Measurements from ENCODE around the gene CACNA1I. TPM values are rescaled to one million over a fixed set of nuclear protein-coding genes. Genes with fewer than 3 reads are reported as not detected.

The CACNA1I gene
- total RNA-seq, 3 donors from 2014 or later (not counting 1 experiment from before 2014, with no cell fraction given): 0.05 to 0.83 (median 0.72) TPM

DNA sequence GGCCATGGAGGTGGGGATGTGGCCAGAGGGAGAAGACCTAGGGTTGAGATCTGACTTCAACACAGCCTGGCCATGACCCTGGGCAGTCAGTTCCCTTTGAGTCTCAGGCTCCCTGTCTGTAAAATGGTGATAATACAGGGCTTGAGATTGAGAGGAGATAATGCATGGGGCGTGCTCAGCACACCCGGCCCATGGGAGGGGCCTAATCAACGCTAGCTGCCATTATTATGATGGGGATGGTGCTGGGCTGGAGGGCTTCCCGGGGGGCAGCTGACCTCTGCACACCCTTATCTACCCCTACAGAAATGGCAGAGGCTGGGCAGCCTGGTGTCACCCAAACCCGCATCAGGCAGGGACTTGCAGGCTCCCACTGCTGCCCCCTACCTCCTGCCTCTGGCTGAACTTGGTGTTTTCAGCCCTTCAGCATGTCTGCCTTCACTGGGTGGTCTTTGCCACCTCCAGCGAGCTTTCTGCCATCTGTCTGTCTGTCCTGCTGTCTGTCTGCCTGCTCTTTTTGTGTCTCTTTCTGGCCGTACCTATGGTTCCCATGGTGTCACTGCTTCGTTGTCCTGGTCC lies 84.5 kb downstream of the CACNA1I start:
- H3K27ac Mint-ChIP-seq: no peak overlapping the region
- H3K9me3 Mint-ChIP-seq: no peaks in the 10 kb centered on the region
- Histone ChIP-seq H3K4me1 (ENCODE audit: control insufficient read depth, insufficient read depth, low read length) (no peaks in the 10 kb centered on the region), H3K9me3 (ENCODE audit: control insufficient read depth, insufficient read depth, low read length) (no peaks in the 10 kb centered on the region), H3K4me3 (ENCODE audit: low read length) (no peak overlapping the region), H3K36me3 (ENCODE audit: control insufficient read depth, insufficient read depth, low read length) (no peaks in the 10 kb centered on the region), H3K27ac (ENCODE audit: low read length) (no peak overlapping the region), H3K27me3 (ENCODE audit: control insufficient read depth, insufficient read depth, low read length) (peaks cover under 1% of the 10 kb centered on the region)
- H3K36me3 Mint-ChIP-seq: no peaks in the 10 kb centered on the region
- WGBS (ENCODE audit: insufficient coverage): 67% methylated on average over 8 of the region's 8 CpGs
- ATAC-seq (no peak), DNase-seq (no peak)
- peaks cover 0 to 7% of the 10 kb centered on the region in 2 donors for H3K4me1 Mint-ChIP-seq
- H3K4me3 Mint-ChIP-seq: no peak overlapping the region
- intact Hi-C loops (cut with micrococcal nuclease): no loop called here
- TF ChIP-seq CTCF (IDR thresholded peaks at IDR 0.05): no peak
- H3K27me3 Mint-ChIP-seq (ENCODE audit: low read depth in 2 of 2): peaks cover 7 to 18% of the 10 kb centered on the region in 2 donors

DNA sequence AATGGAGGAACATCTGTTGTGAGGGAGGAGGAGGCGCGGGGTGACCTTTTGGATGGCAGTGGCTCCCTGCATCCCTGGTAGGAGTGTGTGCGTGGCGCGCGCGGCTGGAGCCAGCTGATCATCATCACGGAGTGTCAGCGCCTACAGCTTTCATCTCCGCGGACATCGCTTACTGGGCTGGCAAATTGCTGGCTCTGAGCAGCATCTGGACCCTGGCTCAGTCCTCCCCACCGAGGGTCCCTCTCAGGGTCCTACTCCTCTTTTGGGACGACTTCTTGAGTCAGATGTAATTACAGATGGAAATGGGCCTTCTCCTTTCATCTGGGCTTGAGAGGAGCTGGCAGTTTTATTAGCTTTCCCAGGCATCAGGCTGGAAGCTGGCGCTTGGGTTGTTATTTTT lies 85.3 kb downstream of the CACNA1I start:
- DNase-seq: no peak
- H3K4me3 Mint-ChIP-seq: no peak overlapping the region
- Histone ChIP-seq H3K4me3 (ENCODE audit: low read length) (no peak overlapping the region), H3K9me3 (ENCODE audit: control insufficient read depth, insufficient read depth, low read length) (no peaks in the 10 kb centered on the region), H3K4me1 (ENCODE audit: control insufficient read depth, insufficient read depth, low read length) (no peaks in the 10 kb centered on the region), H3K27ac (ENCODE audit: low read length) (no peak overlapping the region), H3K36me3 (ENCODE audit: control insufficient read depth, insufficient read depth, low read length) (no peaks in the 10 kb centered on the region), H3K27me3 (ENCODE audit: control insufficient read depth, insufficient read depth, low read length) (peaks cover 3% of the 10 kb centered on the region)
- peaks cover 0 to 7% of the 10 kb centered on the region in 2 donors for H3K4me1 Mint-ChIP-seq
- intact Hi-C loops (cut with micrococcal nuclease): no loop called here
- 77% methylated on average over 15 of the region's 15 CpGs for WGBS (ENCODE audit: insufficient coverage)
- TF ChIP-seq CTCF (IDR thresholded peaks at IDR 0.05): no peak
- no peak for ATAC-seq
- no peaks in the 10 kb centered on the region for H3K36me3 Mint-ChIP-seq
- no peaks in the 10 kb centered on the region for H3K9me3 Mint-ChIP-seq
- H3K27me3 Mint-ChIP-seq (ENCODE audit: low read depth in 2 of 2): peaks cover 15 to 24% of the 10 kb centered on the region in 2 donors
- H3K27ac Mint-ChIP-seq: no peak overlapping the region

DNA sequence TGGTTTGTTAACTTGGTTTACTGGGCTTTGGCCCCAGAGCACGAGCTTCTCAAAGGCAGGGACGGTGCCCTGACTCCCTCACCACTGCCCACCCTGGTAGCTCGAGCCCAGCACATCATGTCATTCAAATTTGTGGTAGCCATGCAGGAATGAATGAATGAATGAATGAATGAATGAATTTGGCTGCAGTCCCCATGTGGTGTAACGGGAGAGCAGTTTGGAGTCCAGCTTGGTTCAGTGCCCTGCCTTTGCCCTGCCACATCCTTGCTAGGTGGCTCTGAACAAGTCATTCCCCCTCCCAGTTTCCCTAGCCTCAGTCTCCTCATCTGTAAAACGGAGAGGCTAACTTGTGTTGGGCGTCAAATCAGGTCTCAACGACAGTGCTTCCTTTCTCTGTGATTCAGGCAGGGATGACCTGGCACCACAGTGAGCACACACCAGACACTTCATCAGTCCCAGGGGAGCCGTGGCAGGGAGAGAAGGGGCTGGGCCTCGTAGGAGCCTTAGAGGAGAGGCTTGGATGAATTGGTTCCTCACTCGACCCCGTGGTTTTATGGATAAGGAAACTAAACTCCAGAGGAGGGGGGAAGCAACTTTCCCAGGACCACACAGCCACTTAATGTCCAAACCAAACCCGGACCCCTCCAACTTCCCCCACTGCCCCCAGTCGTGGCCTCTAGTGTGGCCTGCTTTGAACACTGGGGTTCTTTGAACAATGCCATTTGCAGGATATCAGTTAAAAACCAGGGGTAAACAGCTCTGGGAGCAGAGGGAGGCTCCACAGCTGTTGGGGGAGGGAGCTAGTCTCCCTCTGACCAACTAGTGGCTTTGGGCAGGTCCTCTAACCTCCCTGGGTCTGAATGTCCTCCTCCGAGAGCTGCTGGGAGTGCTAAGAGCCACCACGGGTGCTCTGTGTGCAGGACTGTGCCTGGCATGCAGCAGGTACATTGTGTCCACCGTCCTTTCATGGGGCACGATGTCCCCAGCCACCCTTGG lies 86.2 kb downstream of the CACNA1I start:
- Mint-ChIP-seq H3K4me3 (no peak overlapping the region), H3K27ac (no peak overlapping the region), H3K36me3 (no peaks in the 10 kb centered on the region), H3K27me3 (ENCODE audit: low read depth in 2 of 2) (peaks cover 22 to 32% of the 10 kb centered on the region in 2 donors), H3K4me1 (peaks cover 0 to 13% of the 10 kb centered on the region in 2 donors), H3K9me3 (no peaks in the 10 kb centered on the region)
- ATAC-seq (no peak), DNase-seq (no peak)
- Histone ChIP-seq H3K27me3 (ENCODE audit: control insufficient read depth, insufficient read depth, low read length) (peaks cover 12% of the 10 kb centered on the region), H3K36me3 (ENCODE audit: control insufficient read depth, insufficient read depth, low read length) (no peaks in the 10 kb centered on the region), H3K27ac (ENCODE audit: low read length) (no peak overlapping the region), H3K4me3 (ENCODE audit: low read length) (no peak overlapping the region), H3K4me1 (ENCODE audit: control insufficient read depth, insufficient read depth, low read length) (peaks cover 3% of the 10 kb centered on the region), H3K9me3 (ENCODE audit: control insufficient read depth, insufficient read depth, low read length) (no peaks in the 10 kb centered on the region)
- WGBS (ENCODE audit: insufficient coverage): 60% methylated on average over 17 of the region's 17 CpGs
- no peak for TF ChIP-seq CTCF (IDR thresholded peaks at IDR 0.05)
- intact Hi-C loops (cut with micrococcal nuclease): no loop called here

All from natural killer cell (primary cell).